ENCODE data around the gene MMP17. TPM values are rescaled to one million over a fixed set of nuclear protein-coding genes. Genes with fewer than 3 reads are reported as not detected.

MMP17 gene
- total RNA-seq, 1 donor from 2014 or later, result 14.0 TPM

DNA sequence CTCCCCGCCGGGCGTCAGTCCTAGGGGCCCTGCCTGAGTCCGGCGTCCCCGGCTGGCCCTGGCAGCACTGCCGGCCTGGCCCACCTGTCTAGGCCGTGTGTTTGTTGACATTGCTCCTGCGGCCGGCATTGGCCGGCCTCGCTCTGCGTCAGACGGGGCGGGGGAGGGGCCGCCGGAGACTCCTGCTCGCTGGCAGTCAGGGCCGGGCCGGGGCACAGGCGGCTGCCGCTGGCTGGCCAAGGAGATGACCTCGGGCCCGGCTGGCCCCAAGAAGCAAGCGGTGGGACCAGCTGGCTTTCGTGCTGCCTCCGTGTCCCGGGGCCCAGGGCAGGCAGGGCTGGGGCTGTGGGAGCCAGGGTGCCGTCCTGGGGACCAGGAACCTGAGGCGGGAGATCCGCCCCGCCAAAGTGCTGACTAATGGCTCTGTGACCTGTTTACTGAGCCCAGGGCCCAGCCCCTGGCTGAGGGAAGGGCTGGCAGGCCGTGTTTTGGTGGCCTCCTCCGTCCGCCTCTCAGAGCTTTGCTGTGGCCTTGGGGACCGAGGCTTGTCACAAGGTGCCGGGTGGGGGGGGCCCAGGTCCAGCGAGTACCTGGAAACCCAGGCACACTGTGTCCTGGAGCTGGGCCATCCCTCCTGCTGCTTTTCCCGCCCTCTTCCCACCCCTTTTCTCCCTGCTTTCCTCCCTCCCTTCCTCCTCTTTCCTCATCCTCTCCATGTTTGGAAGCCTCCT, 68.1 kb downstream of the MMP17 start:
- peak; percentile 91 for DNase-seq

DNA sequence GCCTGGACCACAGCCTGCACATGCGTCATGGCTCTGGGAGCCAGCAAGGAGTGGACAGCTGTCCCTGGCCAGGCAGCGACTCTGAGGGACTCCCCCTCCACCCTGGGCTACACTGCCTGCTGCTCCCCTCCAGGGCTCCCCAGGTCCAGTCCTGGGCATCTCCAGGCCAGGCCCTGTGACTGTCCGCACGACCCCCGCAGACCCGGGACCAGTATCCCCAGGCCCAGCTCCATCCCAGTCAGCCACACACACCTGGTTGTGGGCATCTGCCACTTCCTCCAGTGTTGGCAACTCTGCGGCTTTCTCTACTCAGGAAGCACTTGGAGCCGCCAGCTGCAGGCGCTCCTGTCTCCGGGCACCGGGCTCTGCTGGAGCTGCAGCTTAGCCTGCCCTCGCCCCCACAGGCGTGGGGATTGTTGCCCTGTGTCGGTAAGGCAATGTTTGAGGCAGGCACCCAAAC, 68.6 kb downstream of the MMP17 start:
- peak; percentile 30 for DNase-seq

- DNase-seq, result no peak
Observed at GRCh38 chr12:131897276-131897675, 69.1 kb downstream of the MMP17 start.

DNA sequence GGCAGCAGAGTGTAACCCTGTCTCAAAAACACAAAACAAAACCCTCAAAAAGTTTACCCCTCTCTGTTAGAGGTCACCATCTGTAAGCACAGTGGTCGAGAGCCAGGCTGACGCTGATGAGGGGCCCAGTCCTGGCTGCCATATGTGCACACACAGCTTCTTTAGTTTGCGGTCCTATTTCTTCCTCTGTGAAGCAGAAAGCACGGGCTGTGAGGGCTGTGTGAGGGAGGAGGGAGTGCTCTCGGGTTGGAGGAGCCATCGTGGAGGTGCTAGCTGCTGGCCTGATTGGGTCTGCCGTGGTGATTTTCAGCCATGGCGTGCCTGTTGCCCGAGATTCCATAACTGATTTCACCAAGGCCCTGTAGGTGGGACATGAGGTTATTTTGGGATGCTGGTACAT, 69.7 kb downstream of the MMP17 start:
- DNase-seq, result no peak

DNA sequence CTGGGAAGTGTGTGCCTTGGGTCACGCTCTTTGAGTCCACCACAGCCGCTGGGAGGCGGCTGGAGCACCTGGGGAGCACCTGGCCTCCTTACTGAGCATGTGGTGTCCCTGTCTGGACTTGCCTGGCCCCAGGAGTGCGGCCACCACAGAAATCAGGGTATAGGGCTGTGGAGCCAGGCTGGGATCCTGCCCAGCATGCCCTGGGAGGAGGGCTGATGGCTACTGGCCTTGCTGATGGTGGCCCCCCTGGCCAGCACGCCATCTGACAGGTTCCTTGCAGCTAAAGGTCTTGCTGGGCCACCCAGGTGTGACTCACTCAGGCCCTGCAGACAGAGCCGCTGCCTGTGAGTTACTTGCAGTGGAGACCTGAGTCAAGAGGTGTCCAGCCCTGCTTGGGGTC, 72.2 kb downstream of the MMP17 start:
- no peak for DNase-seq

Other genes starting within 250 kb of the MMP17 start
- gene SFSWAP, start 117.3 kb upstream of the MMP17 start, total RNA-seq, result 16.9 and 20.6 TPM in 2 replicates
- 13.8 and 23.5 TPM in 2 replicates for gene ULK1, start 66.2 kb downstream of the MMP17 start, total RNA-seq
- 12.3 and 17.6 TPM in 2 replicates for gene PUS1, start 100.9 kb downstream of the MMP17 start, total RNA-seq
- 9.7 and 20.3 TPM in 2 replicates for gene EP400, start 121.5 kb downstream of the MMP17 start, total RNA-seq